ENCODE data around the gene ATP8A1.
A peak's percentile ranks its signal among the peaks of the same experiment; 100 is the strongest.
"Not testable (repeated sequence)": the region's sequence is repeated elsewhere in the genome, so short reads cannot be mapped to it uniquely, and the experiment has no call there.

The ATP8A1 gene

GRCh38 chr4:42656944-42657792 is at the start of gene ATP8A1:
TSS of gene ATP8A1 (minus strand) at chr4:42657105. CDS start at chr4:42656873, 232 bp downstream.
- peak; percentile 75 for DNase-seq

- no peak for DNase-seq
Measured at GRCh38 chr4:42706086-42706485, 49.2 kb upstream of the ATP8A1 start.

GRCh38 chr4:42703813-42704212 is 46.9 kb upstream of the ATP8A1 start:
- DNase-seq = no peak

- no peak for DNase-seq
Measured at GRCh38 chr4:42702895-42703294, 46.0 kb upstream of the ATP8A1 start.

- not testable (repeated sequence) for DNase-seq
Measured at GRCh38 chr4:42701780-42702179, 44.9 kb upstream of the ATP8A1 start.

GRCh38 chr4:42690537-42690936 is 33.6 kb upstream of the ATP8A1 start:
- DNase-seq = no peak

- no peak for DNase-seq
Measured at GRCh38 chr4:42683393-42683792, 26.5 kb upstream of the ATP8A1 start.

GRCh38 chr4:42678512-42678911 is 21.6 kb upstream of the ATP8A1 start:
- DNase-seq = no peak

GRCh38 chr4:42676066-42676951 is 19.4 kb upstream of the ATP8A1 start:
- no peak for DNase-seq

- DNase-seq = peak; percentile 51
Measured at GRCh38 chr4:42673082-42673425, 16.1 kb upstream of the ATP8A1 start.

GRCh38 chr4:42672359-42673081 is 15.6 kb upstream of the ATP8A1 start:
- no peak for DNase-seq

- DNase-seq = no peak
Measured at GRCh38 chr4:42671431-42672194, 14.7 kb upstream of the ATP8A1 start.

- DNase-seq = no peak
Measured at GRCh38 chr4:42658261-42658660, 1.4 kb upstream of the ATP8A1 start.

GRCh38 chr4:42656679-42656943 is 294 bp downstream of the ATP8A1 start:
- DNase-seq = no peak

- no peak for DNase-seq
Measured at GRCh38 chr4:42655921-42656678, 805 bp downstream of the ATP8A1 start.

GRCh38 chr4:42655269-42655637 is 1.7 kb downstream of the ATP8A1 start:
- DNase-seq = no peak

- DNase-seq = no peak
Measured at GRCh38 chr4:42654631-42655268, 2.2 kb downstream of the ATP8A1 start.

- DNase-seq = no peak
Measured at GRCh38 chr4:42653626-42654560, 3.0 kb downstream of the ATP8A1 start.

- DNase-seq = not testable (repeated sequence)
Measured at GRCh38 chr4:42652529-42653231, 4.2 kb downstream of the ATP8A1 start.

- DNase-seq = no peak
Measured at GRCh38 chr4:42649870-42650269, 7.0 kb downstream of the ATP8A1 start.

Data from NCI-H187 treated with DMSO at 0.1 percent for 48 hours (cell line).